Left ventricle myocardium inferior (tissue), 1 donor: ENCODE results near the gene ALOX15B. TPM values are rescaled to one million over a fixed set of nuclear protein-coding genes. Genes with fewer than 3 reads are reported as not detected.

Experiments used
- DNase-seq: peaks from one replicate; pipeline ENCODE4 v3.0.0-alpha.2; 2020
- H3K27ac ChIP-seq: fragments of 200-600 bp; replicated peaks from 2 replicates; pipeline ENCODE4 v1.8.0; 2021
- H3K27me3 ChIP-seq: fragments of 200-600 bp; 2 replicates; pipeline ENCODE4 v1.8.0; 2021; ENCODE audit warnings: low read depth
- H3K36me3 ChIP-seq: fragments of 200-600 bp; 2 replicates; pipeline ENCODE4 v1.8.0; 2021
- H3K4me1 ChIP-seq: fragments of 200-600 bp; 2 replicates; pipeline ENCODE4 v1.8.0; 2021
- H3K4me3 ChIP-seq: fragments of 200-600 bp; 2 replicates; pipeline ENCODE4 v1.8.0; 2021; ENCODE audit warnings: mild to moderate bottlenecking, moderate library complexity
- H3K9me3 ChIP-seq: fragments of 200-600 bp; replicated peaks from 2 replicates; pipeline ENCODE4 v1.8.0; 2021
- intact Hi-C: fragments of 100-400 bp; cut with micrococcal nuclease; formaldehyde crosslinking; loops from one replicate; pipeline ENCODE4 v1.11.0; 2022
- long read RNA-seq: library from polyadenylated mRNA; unstranded; transcript quantifications from one replicate; pipeline ENCODE4 v2.0.0, GENCODE V29; 2021
- total RNA-seq: library from RNA; stranded (reverse); fragmentation: NEBNext Ultra II Directional; extraction: Animal tissue kit (Norgen Biotek cat#: 25700); gene quantifications from one replicate; pipeline ENCODE4 v1.2.1, GENCODE V29; 2021
- TF ChIP-seq, protein P1 (sequence below): fragments of 200-600 bp; IDR thresholded peaks from 2 replicates; pipeline ENCODE4 v1.8.0; 2021; ENCODE audit warnings: antibody characterized with exemption, mild to moderate bottlenecking, borderline replicate concordance
- donor health status: DM: no; HTN: yes; CAD: no; lungs with severe emphysema.

The ALOX15B gene, protein sequence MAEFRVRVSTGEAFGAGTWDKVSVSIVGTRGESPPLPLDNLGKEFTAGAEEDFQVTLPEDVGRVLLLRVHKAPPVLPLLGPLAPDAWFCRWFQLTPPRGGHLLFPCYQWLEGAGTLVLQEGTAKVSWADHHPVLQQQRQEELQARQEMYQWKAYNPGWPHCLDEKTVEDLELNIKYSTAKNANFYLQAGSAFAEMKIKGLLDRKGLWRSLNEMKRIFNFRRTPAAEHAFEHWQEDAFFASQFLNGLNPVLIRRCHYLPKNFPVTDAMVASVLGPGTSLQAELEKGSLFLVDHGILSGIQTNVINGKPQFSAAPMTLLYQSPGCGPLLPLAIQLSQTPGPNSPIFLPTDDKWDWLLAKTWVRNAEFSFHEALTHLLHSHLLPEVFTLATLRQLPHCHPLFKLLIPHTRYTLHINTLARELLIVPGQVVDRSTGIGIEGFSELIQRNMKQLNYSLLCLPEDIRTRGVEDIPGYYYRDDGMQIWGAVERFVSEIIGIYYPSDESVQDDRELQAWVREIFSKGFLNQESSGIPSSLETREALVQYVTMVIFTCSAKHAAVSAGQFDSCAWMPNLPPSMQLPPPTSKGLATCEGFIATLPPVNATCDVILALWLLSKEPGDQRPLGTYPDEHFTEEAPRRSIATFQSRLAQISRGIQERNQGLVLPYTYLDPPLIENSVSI
- total RNA-seq, result not detected
- long read RNA-seq, result 0 reads

DNA sequence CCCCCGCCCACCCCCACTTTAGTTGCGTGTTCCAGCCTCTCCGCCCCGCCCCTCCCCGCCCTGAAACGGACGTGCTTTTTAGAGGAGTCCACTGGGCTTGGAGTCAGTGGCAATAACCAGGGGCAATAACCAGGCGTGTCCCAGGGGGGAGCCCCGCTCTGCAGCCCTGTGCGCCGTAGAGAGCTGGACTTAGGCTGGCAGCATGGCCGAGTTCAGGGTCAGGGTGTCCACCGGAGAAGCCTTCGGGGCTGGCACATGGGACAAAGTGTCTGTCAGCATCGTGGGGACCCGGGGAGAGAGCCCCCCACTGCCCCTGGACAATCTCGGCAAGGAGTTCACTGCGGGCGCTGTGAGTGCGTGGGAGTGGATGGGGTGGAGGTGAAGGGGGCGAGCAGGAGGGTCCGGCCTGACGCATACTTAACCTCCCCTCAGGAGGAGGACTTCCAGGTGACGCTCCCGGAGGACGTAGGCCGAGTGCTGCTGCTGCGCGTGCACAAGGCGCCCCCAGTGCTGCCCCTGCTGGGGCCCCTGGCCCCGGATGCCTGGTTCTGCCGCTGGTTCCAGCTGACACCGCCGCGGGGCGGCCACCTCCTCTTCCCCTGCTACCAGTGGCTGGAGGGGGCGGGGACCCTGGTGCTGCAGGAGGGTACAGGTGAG, at the start of gene ALOX15B:
Gene ALOX15B, plus strand, starts transcription at position 106 of the 657 bp plus-strand sequence. Its CDS starts 97 bp downstream, at position 203.
- Histone ChIP-seq H3K27me3 (peaks cover 59% of the 10 kb centered on the region), H3K4me1 (peaks cover 9% of the 10 kb centered on the region), H3K4me3 (peak within 1 kb of the TSS; percentile 27), H3K9me3 (no peaks in the 10 kb centered on the region), H3K36me3 (no peaks in the 10 kb centered on the region), H3K27ac (no peak within 1 kb of the TSS)
- no peak for DNase-seq
- intact Hi-C loops, result no loop called here
- TF ChIP-seq, protein P1, sequence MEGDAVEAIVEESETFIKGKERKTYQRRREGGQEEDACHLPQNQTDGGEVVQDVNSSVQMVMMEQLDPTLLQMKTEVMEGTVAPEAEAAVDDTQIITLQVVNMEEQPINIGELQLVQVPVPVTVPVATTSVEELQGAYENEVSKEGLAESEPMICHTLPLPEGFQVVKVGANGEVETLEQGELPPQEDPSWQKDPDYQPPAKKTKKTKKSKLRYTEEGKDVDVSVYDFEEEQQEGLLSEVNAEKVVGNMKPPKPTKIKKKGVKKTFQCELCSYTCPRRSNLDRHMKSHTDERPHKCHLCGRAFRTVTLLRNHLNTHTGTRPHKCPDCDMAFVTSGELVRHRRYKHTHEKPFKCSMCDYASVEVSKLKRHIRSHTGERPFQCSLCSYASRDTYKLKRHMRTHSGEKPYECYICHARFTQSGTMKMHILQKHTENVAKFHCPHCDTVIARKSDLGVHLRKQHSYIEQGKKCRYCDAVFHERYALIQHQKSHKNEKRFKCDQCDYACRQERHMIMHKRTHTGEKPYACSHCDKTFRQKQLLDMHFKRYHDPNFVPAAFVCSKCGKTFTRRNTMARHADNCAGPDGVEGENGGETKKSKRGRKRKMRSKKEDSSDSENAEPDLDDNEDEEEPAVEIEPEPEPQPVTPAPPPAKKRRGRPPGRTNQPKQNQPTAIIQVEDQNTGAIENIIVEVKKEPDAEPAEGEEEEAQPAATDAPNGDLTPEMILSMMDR, result no peak

DNA sequence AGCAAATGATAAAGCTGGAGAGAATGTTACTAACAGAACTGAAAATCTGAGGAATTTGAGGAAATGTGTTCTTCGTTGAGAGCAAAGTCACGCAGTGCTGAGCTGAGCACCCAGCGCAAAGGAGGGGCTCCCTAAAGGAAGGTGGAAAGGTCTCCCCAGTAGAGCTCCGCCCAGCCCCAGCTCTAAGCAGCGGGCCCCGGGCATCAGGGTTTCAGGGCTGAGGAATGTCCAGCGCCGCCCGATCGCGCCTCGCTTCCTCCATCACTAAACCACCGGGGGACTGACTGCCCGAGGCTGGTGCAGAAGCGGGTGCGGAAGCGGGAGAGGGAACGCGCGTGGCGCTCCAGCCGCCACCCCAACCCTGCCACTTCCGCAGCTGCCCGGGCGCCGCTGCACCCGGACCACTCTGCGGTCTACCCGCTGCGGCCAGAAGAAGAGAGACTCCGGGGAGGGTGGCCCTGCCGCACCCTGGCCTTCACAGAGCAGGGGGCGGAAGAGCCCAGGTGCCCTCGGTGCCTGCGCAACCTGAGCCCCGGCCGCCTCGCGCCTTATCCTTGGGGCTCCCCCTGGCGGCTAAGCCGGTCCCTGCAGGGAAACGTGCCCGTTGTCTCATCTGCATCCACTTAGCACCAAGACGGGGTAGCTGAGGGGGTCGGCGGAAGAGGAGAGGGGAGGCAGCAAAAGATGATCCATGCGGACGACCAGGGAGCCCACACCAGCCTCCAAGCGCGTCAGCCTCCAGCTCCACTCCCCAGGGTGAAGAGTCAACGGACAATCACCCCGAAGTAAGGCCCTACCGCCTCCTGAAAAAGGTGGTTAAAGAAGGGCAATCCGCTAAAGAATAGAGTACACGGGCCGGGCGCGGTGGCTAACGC, 48.8 kb upstream of the ALOX15B start:
- TF ChIP-seq, protein P1, result peak; percentile 97
- Histone ChIP-seq H3K36me3 (no peaks in the 10 kb centered on the region), H3K4me1 (peaks cover 10% of the 10 kb centered on the region), H3K27ac (peak overlapping the region; percentile 16), H3K27me3 (peaks cover 26% of the 10 kb centered on the region), H3K4me3 (peak overlapping the region; percentile 69), H3K9me3 (no peaks in the 10 kb centered on the region)
- intact Hi-C loops, result loop anchor here (5.0 to 10.0 kb wide), 3 partner anchors 78 to 245 kb away; no protein-coding TSS in a partner anchor
- peak; percentile 82 for DNase-seq

DNA sequence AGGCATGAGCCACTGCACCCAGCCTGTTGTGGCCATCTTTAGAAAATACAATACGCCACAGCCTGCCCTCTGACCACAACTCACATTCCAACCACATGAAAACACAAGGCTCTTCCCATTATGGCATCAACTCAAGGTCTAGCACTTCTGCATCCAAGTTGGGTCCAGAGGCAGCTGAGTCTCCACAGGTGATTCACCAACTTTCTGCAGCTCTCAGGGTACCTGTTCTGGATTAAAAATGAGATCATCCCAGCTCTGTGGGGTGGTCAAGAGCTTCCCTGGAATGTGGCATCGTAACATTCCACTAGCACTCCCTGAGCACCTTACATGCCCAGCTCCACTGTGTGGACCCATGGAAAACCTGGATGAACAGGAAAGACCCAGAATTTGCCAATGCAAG, 46.3 kb upstream of the ALOX15B start:
- peaks cover 21% of the 10 kb centered on the region for H3K4me1 ChIP-seq
- TF ChIP-seq, protein P1, result no peak
- intact Hi-C loops, result loop anchor here (10.0 kb wide), 1 partner anchor 248 kb away; no protein-coding TSS in a partner anchor
- H3K36me3 ChIP-seq, result no peaks in the 10 kb centered on the region
- no peak overlapping the region for H3K27ac ChIP-seq
- no peak for DNase-seq
- H3K9me3 ChIP-seq, result no peaks in the 10 kb centered on the region
- no peak overlapping the region for H3K4me3 ChIP-seq
- peaks cover 7% of the 10 kb centered on the region for H3K27me3 ChIP-seq

DNA sequence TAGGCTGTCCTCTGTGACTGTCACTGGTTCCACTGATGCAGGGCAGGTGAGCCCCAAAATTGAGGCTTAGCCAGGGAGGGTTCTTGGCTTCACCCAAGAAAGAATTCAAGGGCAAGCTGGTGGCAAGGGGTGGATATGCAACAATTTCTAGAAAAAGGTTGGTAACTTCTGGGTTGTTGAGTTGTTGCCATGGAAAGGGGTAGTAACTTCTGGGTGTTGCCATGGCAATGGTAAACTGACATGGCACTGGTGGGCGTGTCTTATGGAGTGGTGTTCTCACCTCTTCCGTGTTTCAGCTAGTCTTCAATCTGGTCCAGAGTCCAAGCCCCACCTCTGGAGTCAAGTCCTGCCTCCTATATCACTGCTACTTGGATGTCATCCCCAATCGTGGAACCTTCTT, 45.9 kb upstream of the ALOX15B start:
- H3K4me1 ChIP-seq, result peaks cover 24% of the 10 kb centered on the region
- intact Hi-C loops, result loop anchor here (10.0 kb wide), 1 partner anchor 248 kb away; no protein-coding TSS in a partner anchor

More for the DNA sequence above, 45.9 kb upstream of the ALOX15B start:
- Histone ChIP-seq H3K36me3 (no peaks in the 10 kb centered on the region), H3K4me3 (no peak overlapping the region), H3K9me3 (no peaks in the 10 kb centered on the region), H3K27me3 (peaks cover 3% of the 10 kb centered on the region), H3K27ac (no peak overlapping the region)
- TF ChIP-seq, protein P1, result no peak
- no peak for DNase-seq
